H1 (cell line): Measurements from ENCODE around the gene VIPR2. TPM values are rescaled to one million over a fixed set of nuclear protein-coding genes. Genes with fewer than 3 reads are reported as not detected.

Source experiments
- CTCF ChIA-PET: fragments of 300-600 bp; sonication (Branson Sonifier 250); formaldehyde crosslinking; loops from one replicate; lab custom pipeline; 2021; ENCODE audit not compliant: partially characterized antibody; lab: Charles Lee
- POLR2A ChIA-PET: fragments of 300-600 bp; sonication (Branson Sonifier 250); formaldehyde crosslinking; loops from one replicate; lab custom pipeline; 2021; ENCODE audit warnings: inconsistent platforms; ENCODE audit not compliant: partially characterized antibody; lab: Charles Lee
- DNase-seq, 2 experiments: peaks; one replicate each; pipeline versions ENCODE4 v3.0.0 to v3.0.0-alpha.2; 2010 to 2022; ENCODE audit warnings: low spot score in 2 of 2, low read depth in 1 of 2, mixed read lengths in 1 of 2
- FAIRE-seq: peaks from 2 replicates; lab custom pipeline; 2011; peaks lifted over from hg19 to GRCh38; lab: Jason Lieb, UNC
- H2AFZ ChIP-seq: 2 replicates; pipeline ENCODE4 v1.8.1; 2012; ENCODE audit warnings: low read length, inconsistent platforms
- H2AK5ac ChIP-seq: 2 replicates; pipeline ENCODE4 v1.6.1; 2013; ENCODE audit warnings: low read depth, low read length
- H2BK120ac ChIP-seq: replicated peaks from 2 replicates; pipeline ENCODE3; 2013; ENCODE audit warnings: low read depth, low read length, inconsistent platforms
- H2BK12ac ChIP-seq: 2 replicates; pipeline ENCODE4 v1.6.1; 2013; ENCODE audit warnings: low read depth, low read length
- H2BK15ac ChIP-seq: 2 replicates; pipeline ENCODE4 v1.6.1; 2013; ENCODE audit warnings: low read length
- H2BK20ac ChIP-seq: 2 replicates; pipeline ENCODE4 v1.6.1; 2013; ENCODE audit warnings: low read length
- H2BK5ac ChIP-seq: 2 replicates; pipeline ENCODE4 v1.6.1; 2013; ENCODE audit warnings: low read depth, low read length
- H3K14ac ChIP-seq: 2 replicates; pipeline ENCODE4 v1.6.1; 2013; ENCODE audit warnings: inconsistent platforms; ENCODE audit not compliant: insufficient read length
- H3K18ac ChIP-seq: 2 replicates; pipeline ENCODE4 v1.6.1; 2013; ENCODE audit warnings: low read length; ENCODE audit errors: extremely low read depth
- H3K23ac ChIP-seq: 2 replicates; pipeline ENCODE4 v1.6.1; 2013; ENCODE audit warnings: inconsistent platforms; ENCODE audit not compliant: insufficient read length
- H3K23me2 ChIP-seq: 2 replicates; pipeline ENCODE4 v1.6.1; 2013; ENCODE audit warnings: low read depth, low read length
- H3K27ac ChIP-seq: 2 replicates; pipeline ENCODE4 v1.6.1; 2011; ENCODE audit warnings: low read depth, low read length, inconsistent platforms
- H3K27me3 ChIP-seq, 4 experiments: replicated peaks in 1 of 4; 1 replicate in 1 of 4; 2 replicates in 3 of 4; pipeline versions ENCODE4 v1.6.1 to v1.8.1; 2011 to 2013; ENCODE audit warnings: low read length in 3 of 4, mild to moderate bottlenecking in 3 of 4, inconsistent platforms in 2 of 4, mixed read lengths in 2 of 4, moderate library complexity in 1 of 4; ENCODE audit not compliant: control insufficient read depth in 3 of 4, insufficient read depth in 3 of 4; ENCODE audit errors: extremely low read depth in 1 of 4
- H3K36me3 ChIP-seq, 4 experiments: 2 replicates each; pipeline versions ENCODE4 v1.6.1 to v1.8.1; 2011 to 2013; ENCODE audit warnings: mild to moderate bottlenecking in 4 of 4, low read length in 3 of 4, moderate library complexity in 2 of 4, control low read depth in 1 of 4, inconsistent platforms in 1 of 4; ENCODE audit not compliant: insufficient read depth in 4 of 4, control insufficient read depth in 2 of 4
- H3K4ac ChIP-seq: replicated peaks from 2 replicates; pipeline ENCODE3; 2013; ENCODE audit warnings: low read length, low read depth, mixed read lengths, inconsistent platforms; ENCODE audit not compliant: insufficient read length
- H3K4me1 ChIP-seq, 4 experiments: replicated peaks in 1 of 4; 1 replicate in 1 of 4; 2 replicates in 3 of 4; pipeline versions ENCODE4 v1.6.1 to v1.8.1; 2011 to 2013; ENCODE audit warnings: low read length in 3 of 4, inconsistent platforms in 2 of 4, mixed read lengths in 1 of 4; ENCODE audit not compliant: insufficient read depth in 4 of 4, control insufficient read depth in 3 of 4
- H3K4me2 ChIP-seq, 2 experiments: 2 replicates each; pipeline versions ENCODE4 v1.6.1 to v1.8.1; 2011 to 2013; ENCODE audit warnings: low read depth in 2 of 2, low read length in 2 of 2, control low read depth in 1 of 2, inconsistent platforms in 1 of 2, mild to moderate bottlenecking in 1 of 2; ENCODE audit not compliant: insufficient read depth in 1 of 2
- H3K4me3 ChIP-seq, 4 experiments: fragments of 200-600, 300-600 bp in 1 of 4; sonication (generic), shearing (Covaris generic), sonication (Bioruptor Twin) in 1 of 4; 2 replicates each; pipeline versions ENCODE4 v1.5.1 to v1.8.1; 2011 to 2016; ENCODE audit warnings: low read length in 4 of 4, low read depth in 3 of 4, control low read depth in 2 of 4, inconsistent platforms in 2 of 4, mild to moderate bottlenecking in 2 of 4, mixed read lengths in 1 of 4, moderate library complexity in 1 of 4; ENCODE audit not compliant: insufficient read depth in 2 of 4; ENCODE audit errors: extremely low read depth in 1 of 4
- H3K56ac ChIP-seq: replicated peaks from 2 replicates; pipeline ENCODE3; 2013; ENCODE audit warnings: low read depth, mild to moderate bottlenecking, mixed read lengths, low read length, inconsistent platforms; ENCODE audit not compliant: insufficient read length
- H3K79me1 ChIP-seq: 2 replicates; pipeline ENCODE4 v1.6.1; 2013; ENCODE audit warnings: low read depth, low read length, control low read depth
- H3K79me2 ChIP-seq, 2 experiments: 2 replicates each; pipeline versions ENCODE4 v1.6.1 to v1.8.1; 2012 to 2013; ENCODE audit warnings: low read length in 2 of 2, mild to moderate bottlenecking in 2 of 2, inconsistent platforms in 1 of 2; ENCODE audit not compliant: insufficient read depth in 2 of 2, control insufficient read depth in 1 of 2
- H3K9ac ChIP-seq, 4 experiments: replicated peaks in 1 of 4; 1 replicate in 1 of 4; 2 replicates in 3 of 4; pipeline versions ENCODE4 v1.6.1 to v1.8.1; 2011 to 2013; ENCODE audit warnings: low read depth in 3 of 4, low read length in 3 of 4, control low read depth in 2 of 4, mild to moderate bottlenecking in 2 of 4, moderate library complexity in 2 of 4, inconsistent platforms in 1 of 4; ENCODE audit errors: extremely low read depth in 1 of 4
- H3K9me3 ChIP-seq, 2 experiments: 2 replicates each; pipeline versions ENCODE4 v1.6.1 to v1.8.1; 2012 to 2013; ENCODE audit warnings: mild to moderate bottlenecking in 2 of 2, moderate library complexity in 2 of 2, control low read depth in 1 of 2, inconsistent platforms in 1 of 2, low read depth in 1 of 2, low read length in 1 of 2, mixed read lengths in 1 of 2; ENCODE audit not compliant: insufficient read depth in 2 of 2
- H4K20me1 ChIP-seq, 2 experiments: replicated peaks in 1 of 2; 2 replicates each; pipeline versions ENCODE3 to v1.8.1; 2011 to 2013; ENCODE audit warnings: inconsistent platforms in 2 of 2, low read length in 2 of 2, mild to moderate bottlenecking in 1 of 2; ENCODE audit not compliant: insufficient read depth in 2 of 2, control insufficient read depth in 1 of 2
- H4K5ac ChIP-seq: 2 replicates; pipeline ENCODE4 v1.6.1; 2013; ENCODE audit warnings: low read length, low read depth, mixed read lengths, inconsistent platforms; ENCODE audit not compliant: insufficient read length
- H4K8ac ChIP-seq: 2 replicates; pipeline ENCODE4 v1.8.0; 2013; ENCODE audit warnings: mild to moderate bottlenecking, moderate library complexity, low read length, inconsistent platforms; ENCODE audit not compliant: insufficient read depth; ENCODE audit errors: extremely low read depth
- H4K91ac ChIP-seq: replicated peaks from 2 replicates; pipeline ENCODE3; 2013; ENCODE audit warnings: low read length, mixed read lengths, inconsistent platforms; ENCODE audit not compliant: insufficient read length
- CBX5 ChIP-seq: fragments of 300-800, 300-1000 bp; sonication (generic); IDR thresholded peaks from 2 replicates; pipeline ENCODE4 v1.7.1; 2016; ENCODE audit warnings: antibody characterized with exemption, low read length, low read depth
- MAFK ChIP-seq: IDR thresholded peaks from 2 replicates; pipeline ENCODE4 v1.6.1; 2012; ENCODE audit warnings: low read depth, mild to moderate bottlenecking, improper control_type of control experiment, low read length
- SIX5 ChIP-seq: IDR thresholded peaks from 2 replicates; pipeline ENCODE4 v1.6.1; 2011; ENCODE audit warnings: mild to moderate bottlenecking, low read depth, low read length
- TAF1 ChIP-seq: IDR thresholded peaks from 2 replicates; pipeline ENCODE4 v1.6.1; 2011; ENCODE audit warnings: mild to moderate bottlenecking, low read depth, low read length
- WGBS, 2 experiments: shearing (Covaris generic) in 1 of 2; methylation state at CpG; one replicate each; pipeline versions ENCODE4 v1.1.6 to v1.1.7; 2013 to 2015; ENCODE audit warnings: low lambda C conversion rate in 2 of 2, mixed read lengths in 2 of 2, inconsistent platforms in 1 of 2, low coverage in 1 of 2, missing lambda C conversion rate in 1 of 2; ENCODE audit not compliant: insufficient replicate concordance in 2 of 2, insufficient coverage in 1 of 2, insufficient read length in 1 of 2; ENCODE audit errors: extremely low coverage in 1 of 2, missing lambda C conversion rate in 1 of 2; 5-methylcytosine and 5-hydroxymethylcytosine counted together
- polyA plus RNA-seq, 7 experiments: library from polyadenylated mRNA; depleted of rRNA in 3 of 7; stranded (reverse) in 5 of 7; unstranded in 2 of 7; fragments of >200 nt in 5 of 7; fragments of 200-250 nt in 2 of 7; gene quantifications; 1 replicate in 5 of 7; 2 replicates in 1 of 7; 4 replicates in 1 of 7; pipeline versions ENCODE4 v1.2.1 to v1.2.3, GENCODE V29; 2011 to 2013; ENCODE audit warnings: missing spikeins in 2 of 7, mixed read lengths in 2 of 7
- total RNA-seq: library from RNA; stranded (reverse); fragmentation: NEBNext Ultra II Directional; extraction: Animal tissue kit (Norgen Biotek cat#: 25700); gene quantifications from 2 replicates; pipeline ENCODE4 v1.2.1, GENCODE V29; 2021

The VIPR2 gene
- total and polyA plus RNA-seq, 2 of the 8 experiments (the other 6 are each of a cell fraction or from before 2014, with no cell fraction given), result 2.4 to 6.3 TPM

- no peak for FAIRE-seq
These were observed 150.0 kb downstream of the VIPR2 start for GRCh38 chr7:158994687-158995086.

More at GRCh38 chr7:158994687-158995086, 150.0 kb downstream of the VIPR2 start:
- no peak for TF ChIP-seq MAFK
- no peak for TF ChIP-seq SIX5
- TF ChIP-seq TAF1, result no peak
- TF ChIP-seq CBX5, result no peak
- ChIA-PET CTCF (interaction anchor here (5.0 kb wide), 1 partner anchor 18 kb away, joined by 49 read pairs; no protein-coding TSS in a partner anchor), POLR2A (no interaction called here)
- no peak overlapping the region for H2AK5ac ChIP-seq
- H2BK12ac ChIP-seq, result no peak overlapping the region
- no peak overlapping the region for H3K4me3 ChIP-seq
- no peak overlapping the region for H3K27ac ChIP-seq
- no peak overlapping the region for H2BK120ac ChIP-seq
- peaks cover 13 to 60% (median 43%) of the 10 kb centered on the region in 4 experiments for H3K27me3 ChIP-seq
- peaks cover 0 to 5% (median 2%) of the 10 kb centered on the region in 4 experiments; a peak in 2 of 7 replicates for H3K4me1 ChIP-seq
- no peak overlapping the region for H2BK20ac ChIP-seq
- H4K20me1 ChIP-seq, result no peaks in the 10 kb centered on the region
- peaks cover 3 to 7% of the 10 kb centered on the region in 2 experiments; a peak in 3 of 4 replicates for H3K9me3 ChIP-seq
- H3K14ac ChIP-seq, result no peak overlapping the region
- H2BK15ac ChIP-seq, result no peak overlapping the region
- 95% methylated on average over 6 of the region's 6 CpGs; no CpG with 5 or more reads in 1 of the 2 experiments for WGBS, 2 experiments
- no peak overlapping the region for H3K4me2 ChIP-seq
- H3K9ac ChIP-seq, result no peak overlapping the region
- no peak for DNase-seq
- H4K5ac ChIP-seq, result no peak overlapping the region
- H3K4ac ChIP-seq, result no peak overlapping the region
- no peak overlapping the region for H2BK5ac ChIP-seq
- H3K36me3 ChIP-seq, result no peaks in the 10 kb centered on the region
- H2AFZ ChIP-seq, result no peak overlapping the region
- H3K79me1 ChIP-seq, result no peaks in the 10 kb centered on the region
- H3K23me2 ChIP-seq, result peaks cover 3% of the 10 kb centered on the region; the same call in 1 of the 2 replicates
- H4K8ac ChIP-seq, result no peak overlapping the region
- H3K56ac ChIP-seq, result no peak overlapping the region
- H3K18ac ChIP-seq, result no peak overlapping the region
- no peaks in the 10 kb centered on the region for H3K79me2 ChIP-seq
- no peak overlapping the region for H4K91ac ChIP-seq
- H3K23ac ChIP-seq, result no peak overlapping the region
